ENCODE measurements around the gene RTN4R.

- no peak for TF ChIP-seq CTCF (conservative IDR thresholded peaks at IDR 0.05; ENCODE audit: low read length)
- TF ChIP-seq EZH2phosphoT487 (IDR thresholded peaks at IDR 0.05; ENCODE audit: borderline replicate concordance), result no peak
Measured at GRCh38 chr22:20262582-20263147, 5.5 kb downstream of the RTN4R start.

Data from Loucy (cell line).